Ramos (cell line): ENCODE data around the gene KLHL18.
"Not testable (repeated sequence)": the region's sequence is repeated elsewhere in the genome, so short reads cannot be mapped to it uniquely, and the experiment has no call there.

Source experiments
- in situ Hi-C: fragments of 300-500 bp; cut with MboI; formaldehyde crosslinking; loops from one replicate; pipeline ENCODE4 v1.14.3; 2022; ENCODE audit warnings: low sequenced_read_pairs; ENCODE audit not compliant: unreplicated experiment

Gene KLHL18

DNA sequence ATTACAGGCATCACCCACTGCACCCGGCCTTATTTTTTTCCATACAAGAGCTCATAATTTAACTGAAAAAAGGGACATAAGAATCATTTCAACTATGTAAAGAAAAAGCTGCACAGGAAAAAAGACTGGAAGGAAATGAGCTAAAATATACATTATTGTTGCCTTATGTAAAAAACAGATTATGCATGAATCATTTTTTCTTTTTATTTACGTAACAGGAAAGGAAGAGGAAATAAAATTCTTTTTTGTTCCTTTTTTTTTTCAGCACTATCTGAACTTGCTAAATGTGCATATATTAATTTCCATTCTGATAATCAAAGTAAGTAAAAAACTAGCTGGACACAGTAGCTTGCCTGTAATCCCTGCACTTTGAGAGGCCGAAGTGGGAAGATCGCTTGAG is 12.2 kb upstream of the KLHL18 start:
- in situ Hi-C loops = no loop called here

- in situ Hi-C loops = no loop called here
Measured at GRCh38 chr3:47273564-47273963, 9.2 kb upstream of the KLHL18 start.

DNA sequence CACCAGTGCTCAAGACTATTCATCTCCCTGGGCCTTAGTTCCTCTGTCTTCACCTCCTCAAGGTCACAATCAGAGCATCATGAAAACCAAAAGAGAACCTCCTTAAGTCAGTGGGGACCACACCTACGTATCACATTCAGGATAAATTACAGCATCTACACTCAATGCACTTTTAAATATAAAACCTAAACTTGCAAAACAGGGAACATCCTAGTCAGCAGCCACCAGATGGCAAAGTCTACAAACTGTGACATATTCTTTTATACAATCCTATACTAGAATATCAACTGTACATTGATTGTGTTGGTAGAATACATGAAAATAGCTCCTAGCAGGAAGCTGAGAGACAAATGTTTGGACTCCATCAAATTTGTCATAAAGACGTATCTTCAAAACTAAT is 8.1 kb upstream of the KLHL18 start:
- in situ Hi-C loops = no loop called here

DNA sequence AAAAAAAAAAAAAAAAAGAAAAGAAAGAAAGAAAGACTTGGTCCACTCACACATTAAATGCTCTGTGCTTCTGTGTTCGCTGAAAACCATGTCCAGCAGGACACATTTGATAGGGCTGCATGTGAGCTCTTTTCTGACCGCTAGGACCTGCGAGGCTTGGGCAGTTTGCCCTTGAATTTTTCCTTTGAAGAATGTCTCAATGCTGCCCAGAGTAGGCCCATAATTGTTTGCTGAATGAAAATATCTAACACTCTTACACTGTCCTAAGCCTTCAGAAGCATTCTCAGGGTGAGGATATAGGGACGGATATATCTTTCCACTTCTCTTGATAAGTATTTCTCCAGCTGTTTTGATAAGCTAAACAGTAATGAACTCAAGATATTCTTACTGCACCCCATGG is 6.2 kb upstream of the KLHL18 start:
- in situ Hi-C loops = no loop called here

- in situ Hi-C loops = no loop called here
Measured at GRCh38 chr3:47280519-47280918, 2.2 kb upstream of the KLHL18 start.

DNA sequence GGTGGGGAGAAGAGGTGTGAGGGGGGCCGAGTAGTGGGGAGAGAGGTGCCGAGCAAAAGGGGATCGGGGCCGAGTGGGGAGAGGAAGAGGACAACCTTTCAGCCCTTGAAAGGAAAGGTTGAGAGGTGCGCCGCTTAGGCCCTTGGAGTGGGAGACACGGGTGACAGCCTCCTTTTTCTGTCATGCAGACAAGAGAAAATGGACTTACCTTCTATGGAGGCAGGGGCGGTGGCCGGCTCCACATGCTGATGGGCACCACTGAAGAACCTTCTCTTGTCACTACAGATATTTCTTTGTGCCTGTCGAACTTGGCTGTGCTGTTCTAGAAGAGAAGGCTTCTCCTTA is 421 bp downstream of the KLHL18 start:
- in situ Hi-C loops = no loop called here

DNA sequence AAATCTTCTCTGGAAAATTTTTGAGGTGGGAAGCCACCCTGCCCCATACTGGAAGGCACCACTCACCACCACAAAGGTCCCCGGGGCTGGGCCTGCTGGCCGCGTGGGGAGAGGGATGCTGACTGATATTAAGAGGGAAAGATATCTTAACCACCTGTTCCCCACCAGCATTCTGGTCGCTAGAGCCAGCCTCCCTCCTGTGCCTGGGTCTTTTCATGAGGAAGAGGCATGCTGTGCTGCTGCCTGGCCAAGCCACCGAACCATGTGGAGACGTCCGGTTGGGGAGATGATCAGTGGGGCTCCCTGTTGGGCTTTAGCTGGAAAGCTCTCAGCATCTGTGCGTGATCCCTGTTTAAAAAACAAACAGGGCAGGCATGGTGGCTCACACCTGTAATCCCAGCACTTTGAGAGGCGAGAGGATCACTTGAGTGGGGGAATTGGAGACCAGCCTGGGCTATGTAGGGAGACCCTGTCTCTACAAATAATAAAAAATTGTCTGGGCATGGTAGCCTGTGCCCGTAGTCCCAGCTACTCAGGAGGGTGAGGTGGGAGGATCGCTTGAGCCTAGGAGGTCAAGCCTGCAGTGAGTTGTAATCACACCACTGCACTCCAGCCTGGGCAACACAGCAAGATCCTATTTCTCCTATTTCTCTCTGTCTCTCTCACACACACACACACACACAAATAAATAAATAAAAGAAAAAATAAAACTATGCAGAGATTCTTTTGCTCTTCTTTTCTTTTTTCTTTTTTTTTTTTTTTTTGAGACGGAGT is 1.0 kb downstream of the KLHL18 start:
- in situ Hi-C loops = no loop called here

DNA sequence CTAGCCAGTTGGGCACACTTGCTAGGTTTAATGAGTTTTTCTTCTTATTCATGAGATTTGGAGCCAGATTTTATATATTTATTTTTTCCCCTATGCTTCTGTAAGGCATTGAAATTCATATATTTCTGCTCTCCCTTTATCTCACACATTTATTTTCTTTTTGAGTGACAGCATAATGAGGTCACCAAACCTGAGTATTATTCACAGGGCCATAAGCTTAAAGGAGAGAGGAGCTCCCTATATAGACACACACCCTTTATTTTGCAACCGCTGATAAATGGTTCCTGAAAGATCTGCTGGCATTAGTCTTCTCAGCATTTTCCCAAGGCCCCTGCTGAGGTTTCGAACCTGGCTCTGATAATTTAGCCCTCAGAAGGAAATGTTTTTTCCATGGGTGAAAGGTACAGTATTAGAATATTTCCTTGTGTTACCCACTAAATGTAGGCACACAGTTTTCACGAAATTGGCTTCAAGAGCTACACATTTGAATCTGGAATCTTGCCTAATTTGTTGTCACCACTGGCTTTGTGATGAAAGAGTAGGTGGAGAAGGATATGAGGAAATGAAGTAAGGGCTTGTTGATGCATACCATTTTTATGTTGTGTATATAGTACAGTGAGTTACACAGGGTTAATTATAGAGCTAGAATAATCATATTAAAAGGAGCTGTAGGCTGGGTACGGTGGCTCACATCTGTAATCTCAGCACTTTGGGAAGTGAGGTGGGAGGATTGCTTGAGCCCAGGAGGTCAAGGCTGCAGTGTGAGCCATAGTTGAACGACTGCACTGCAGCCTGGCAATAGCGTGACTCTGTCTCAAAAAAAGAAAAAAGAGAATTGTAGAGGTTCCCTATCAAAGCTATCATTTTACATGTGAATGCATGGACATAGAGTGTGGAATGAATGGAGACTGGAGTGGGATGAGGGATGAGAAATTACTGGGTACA is 6.5 kb downstream of the KLHL18 start:
- in situ Hi-C loops = no loop called here

- in situ Hi-C loops = no loop called here
Measured at GRCh38 chr3:47291158-47291753, 8.5 kb downstream of the KLHL18 start.

- in situ Hi-C loops = not testable (repeated sequence)
Measured at GRCh38 chr3:47291754-47292420, 9.1 kb downstream of the KLHL18 start.

GRCh38 chr3:47293822-47294221 is 11.1 kb downstream of the KLHL18 start:
- in situ Hi-C loops = no loop called here

GRCh38 chr3:47294392-47294791 is 11.6 kb downstream of the KLHL18 start:
- in situ Hi-C loops = no loop called here

- in situ Hi-C loops = no loop called here
Measured at GRCh38 chr3:47295322-47295721, 12.6 kb downstream of the KLHL18 start.

DNA sequence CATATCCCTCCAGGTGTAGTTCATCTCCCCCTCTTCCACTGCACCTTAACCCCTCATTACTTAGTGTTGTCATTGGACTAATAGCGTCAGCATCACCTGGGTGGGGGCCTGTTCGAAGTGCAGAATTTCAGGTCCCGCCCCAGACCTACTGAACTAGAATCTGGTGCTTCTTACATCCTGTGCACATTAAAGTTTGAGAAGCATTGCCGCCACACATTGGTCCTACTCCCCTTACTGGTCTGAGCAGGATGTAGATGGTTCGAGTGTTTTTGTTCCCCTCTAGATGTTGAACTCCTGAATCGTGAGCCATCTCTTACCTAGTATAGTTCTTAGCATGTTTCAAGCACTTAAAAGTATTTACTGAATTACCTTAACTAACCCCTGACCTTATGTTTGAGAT is 13.2 kb downstream of the KLHL18 start:
- in situ Hi-C loops = no loop called here

DNA sequence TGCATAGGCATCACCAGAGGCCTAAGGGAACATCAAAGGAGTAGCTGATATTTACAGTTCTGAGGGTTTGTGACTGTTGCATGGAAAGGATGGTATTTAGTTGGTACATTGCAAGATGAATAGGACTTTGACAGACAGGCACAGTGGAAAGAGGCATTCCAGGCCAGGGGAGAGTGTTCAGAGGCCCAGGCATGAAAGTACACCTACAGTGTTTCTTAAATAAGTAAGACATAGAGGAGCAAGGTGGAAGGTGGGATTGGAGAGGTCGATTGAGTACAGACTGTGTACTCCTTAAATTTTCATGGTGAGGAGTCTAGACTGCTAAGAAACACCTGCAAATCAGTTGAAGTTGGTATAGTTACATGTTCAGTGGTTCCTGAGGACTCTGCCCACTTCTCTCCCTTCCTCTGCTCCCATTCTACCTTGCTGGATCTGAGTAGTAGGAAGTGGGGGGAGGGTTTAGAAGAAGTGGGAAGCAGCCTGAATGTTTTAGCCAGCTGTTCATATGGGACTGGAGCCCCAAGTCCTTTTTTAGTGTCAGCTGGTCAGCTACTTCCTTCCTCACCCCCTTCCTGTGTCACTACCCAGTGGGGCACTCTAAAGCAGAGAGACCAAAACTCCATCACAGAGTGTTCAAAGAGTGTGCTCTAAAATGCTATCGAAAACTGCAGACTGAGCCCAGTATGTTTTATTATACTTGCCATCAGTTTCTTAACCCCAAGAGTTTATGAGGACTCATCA is 14.0 kb downstream of the KLHL18 start:
- in situ Hi-C loops = no loop called here

GRCh38 chr3:47298439-47298838 is 15.7 kb downstream of the KLHL18 start:
- in situ Hi-C loops = no loop called here

- in situ Hi-C loops = no loop called here
Measured at GRCh38 chr3:47299381-47300318, 16.9 kb downstream of the KLHL18 start.

GRCh38 chr3:47301456-47301855 is 18.7 kb downstream of the KLHL18 start:
- in situ Hi-C loops = no loop called here

GRCh38 chr3:47306022-47306421 is 23.3 kb downstream of the KLHL18 start:
- in situ Hi-C loops = no loop called here
